IPS DF 4.7 (cell line): ENCODE measurements around the gene OR1L1.

Experiments
- DNase-seq: peaks from one replicate; pipeline ENCODE4 v3.0.0-alpha.2; 2013; ENCODE audit warnings: low spot score; ENCODE audit errors: extremely low read depth

OR1L1 gene

GRCh38 chr9:122661416-122661815 lies at the start of gene OR1L1:
Gene OR1L1, plus strand, starts transcription at chr9:122661716. Its CDS starts 0 bp downstream, at chr9:122661716.
- no peak for DNase-seq

DNA sequence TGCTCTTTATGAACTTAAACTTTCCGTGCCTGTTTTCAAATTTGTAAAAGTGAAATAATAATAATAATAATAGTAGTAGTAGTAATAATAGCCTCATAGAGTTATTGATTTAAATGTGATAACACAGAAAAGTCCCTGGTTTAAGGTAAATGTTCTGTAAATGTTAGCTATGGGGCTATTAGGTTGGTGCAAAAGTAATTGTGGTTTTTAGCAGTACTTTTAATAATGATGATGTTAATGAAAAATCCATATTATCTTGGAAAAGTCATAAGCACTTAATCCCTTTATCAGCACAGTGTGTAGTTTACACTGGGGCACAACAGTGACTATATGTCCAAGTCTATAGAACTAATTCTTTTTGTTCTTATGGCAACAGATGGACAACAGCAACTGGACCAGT lies 47.2 kb upstream of the OR1L1 start, which contains the start of gene OR1Q1:
OR1Q1 (plus strand) TSS at position 377 of the 400 bp plus-strand sequence; CDS start at position 377, 0 bp downstream.
- DNase-seq, result no peak

GRCh38 chr9:122619996-122620395 lies 41.5 kb upstream of the OR1L1 start:
- DNase-seq, result no peak

- DNase-seq, result no peak
These were observed 19.3 kb upstream of the OR1L1 start for GRCh38 chr9:122642226-122642625.

DNA sequence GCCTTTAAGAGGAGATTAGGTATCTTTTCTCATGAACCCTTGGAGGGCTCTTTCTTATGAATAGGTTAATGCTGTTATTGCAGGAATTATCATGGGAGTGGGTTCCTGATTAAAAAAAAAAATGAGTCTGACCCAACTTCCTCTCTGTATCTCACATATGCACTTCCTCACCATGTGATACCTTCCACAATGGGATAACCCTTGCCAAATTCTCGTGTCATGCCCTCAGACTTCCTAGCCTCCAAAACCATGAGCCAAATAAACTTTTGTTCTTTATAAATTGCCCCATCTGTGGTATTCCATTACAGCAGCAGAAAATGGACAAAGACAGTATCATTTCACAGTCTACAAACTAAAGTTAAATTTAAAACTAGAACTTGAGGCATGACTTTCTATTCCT lies 5.1 kb upstream of the OR1L1 start:
- DNase-seq, result no peak

DNA sequence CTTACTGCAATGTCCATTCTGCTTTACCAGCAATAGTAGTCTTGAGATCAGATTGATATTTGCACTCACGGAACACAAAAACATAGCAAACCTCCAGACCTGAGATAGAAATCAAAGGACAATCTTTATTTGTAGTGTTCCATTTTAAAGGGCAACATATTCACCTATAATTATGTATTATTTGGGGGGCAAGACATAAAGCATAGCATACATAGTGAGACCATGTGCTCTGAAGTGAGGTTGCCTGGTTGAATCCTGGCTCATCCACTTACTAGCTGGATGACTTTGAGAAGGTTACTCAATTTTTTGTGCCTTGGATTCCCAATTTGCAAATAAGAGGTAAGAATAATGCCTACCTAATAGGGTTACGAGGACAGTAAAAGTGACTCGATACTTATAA lies 4.0 kb upstream of the OR1L1 start, which contains the start of gene OR1B1:
OR1B1 (minus strand) TSS at position 101 of the 400 bp plus-strand sequence.
- DNase-seq, result no peak

DNA sequence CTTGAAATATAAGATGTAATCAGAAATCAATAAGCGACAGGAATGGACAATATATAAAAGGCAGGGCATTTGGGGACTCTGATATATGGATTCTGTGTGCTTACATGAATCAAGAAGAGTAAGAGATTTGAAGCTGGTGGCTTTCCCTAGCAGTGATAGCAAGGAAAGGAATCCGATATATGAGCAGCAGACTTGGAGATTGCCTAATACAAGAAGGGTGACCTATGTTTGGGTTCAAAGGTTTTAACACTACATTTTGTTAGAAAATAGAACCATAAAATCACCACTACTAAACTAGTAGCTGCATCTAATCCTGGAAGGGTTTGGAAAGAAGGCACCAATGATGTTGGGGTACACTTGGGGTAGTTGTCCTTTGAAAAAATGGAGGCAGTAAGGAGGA lies 11.0 kb downstream of the OR1L1 start:
- DNase-seq, result no peak

DNA sequence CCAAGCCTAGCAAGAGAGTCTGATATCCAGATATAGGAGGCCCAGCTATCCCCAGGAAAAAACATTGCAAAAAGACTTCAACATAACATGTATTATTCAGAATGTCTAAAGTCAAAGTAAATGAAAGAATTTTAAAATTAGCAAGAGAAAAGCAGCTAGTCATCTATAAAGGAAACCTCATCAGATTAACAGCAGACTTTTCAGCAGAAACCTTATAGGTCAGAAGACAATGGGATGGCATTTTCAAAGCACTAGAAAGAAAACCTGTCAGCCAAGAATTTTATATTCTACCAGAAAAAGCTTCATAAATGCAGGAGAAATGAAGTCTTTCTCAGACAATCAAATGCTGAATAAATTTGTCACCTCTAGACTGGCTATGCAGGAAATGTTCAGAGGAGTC lies 23.3 kb downstream of the OR1L1 start:
- DNase-seq, result no peak

- DNase-seq, result no peak
These were observed 34.2 kb downstream of the OR1L1 start for GRCh38 chr9:122695696-122696095.
